WTC11 (cell line): ENCODE results near the gene ENTR1. TPM values are rescaled to one million over a fixed set of nuclear protein-coding genes. Genes with fewer than 3 reads are reported as not detected.

Source experiments
- ATAC-seq: fragments of 200-7000 bp; cut with Tn5 transposase; 2 replicates; pipeline ENCODE4 v1.10.0; 2021; ENCODE audit warnings: mild to moderate bottlenecking, moderate library complexity
- CTCF ChIA-PET: fragments of 300-600 bp; sonication (Branson Sonifier 250); formaldehyde crosslinking; loops from one replicate; lab custom pipeline; 2021; ENCODE audit warnings: antibody characterized with exemption; lab: Charles Lee
- POLR2A ChIA-PET: fragments of 350-600 bp; sonication (Branson Sonifier 250); formaldehyde crosslinking; loops from one replicate; lab custom pipeline; 2021; ENCODE audit warnings: antibody characterized with exemption; lab: Charles Lee
- DNase-seq: peaks from one replicate; pipeline ENCODE4 v3.0.0; 2021; ENCODE audit warnings: low spot score
- H3K27ac Mint-ChIP-seq: 2 replicates; pipeline ENCODE4 v1.8.0; 2021; ENCODE audit warnings: mixed read lengths
- H3K27me3 Mint-ChIP-seq: 2 replicates; pipeline ENCODE4 v1.8.0; 2021; ENCODE audit warnings: low read depth, mild to moderate bottlenecking, moderate library complexity, mixed read lengths
- H3K36me3 Mint-ChIP-seq: 2 replicates; pipeline ENCODE4 v1.8.0; 2021; ENCODE audit warnings: mixed read lengths
- H3K4me1 Mint-ChIP-seq: 2 replicates; pipeline ENCODE4 v1.8.0; 2022; ENCODE audit warnings: mixed read lengths
- H3K4me3 Mint-ChIP-seq: 2 replicates; pipeline ENCODE4 v1.8.0; 2021; ENCODE audit warnings: mild to moderate bottlenecking, moderate library complexity, mixed read lengths
- H3K9me3 Mint-ChIP-seq: 2 replicates; pipeline ENCODE4 v1.8.0; 2021; ENCODE audit warnings: mixed read lengths
- ATF1 ChIP-seq: sonication (generic); formaldehyde crosslinking; IDR thresholded peaks from 2 replicates; pipeline ENCODE4 v1.8.1; 2023; ENCODE audit warnings: mild to moderate bottlenecking, moderate library complexity, missing genetic modification reagents
- ELF4 ChIP-seq: sonication (generic); formaldehyde crosslinking; IDR thresholded peaks from 2 replicates; pipeline ENCODE4 v1.8.1; 2022; ENCODE audit warnings: low read depth, mild to moderate bottlenecking, moderate library complexity, missing genetic modification reagents
- ESRRA ChIP-seq: sonication (generic); formaldehyde crosslinking; IDR thresholded peaks from 2 replicates; pipeline ENCODE4 v1.8.1; 2022; ENCODE audit warnings: mild to moderate bottlenecking, missing genetic modification reagents, borderline replicate concordance
- FOXJ3 ChIP-seq: sonication (generic); formaldehyde crosslinking; IDR thresholded peaks from 2 replicates; pipeline ENCODE4 v1.9.0; 2021; ENCODE audit warnings: missing genetic modification reagents, mild to moderate bottlenecking, borderline replicate concordance
- MLX ChIP-seq: sonication (generic); formaldehyde crosslinking; IDR thresholded peaks from 2 replicates; pipeline ENCODE4 v1.8.1; 2023; ENCODE audit warnings: mild to moderate bottlenecking, missing genetic modification reagents, moderate library complexity
- NFYB ChIP-seq: sonication (generic); formaldehyde crosslinking; conservative IDR thresholded peaks from 2 replicates; pipeline ENCODE4 v1.8.0; 2022; ENCODE audit warnings: low read depth, missing genetic modification reagents
- NR1H2 ChIP-seq: sonication (generic); formaldehyde crosslinking; IDR thresholded peaks from 2 replicates; pipeline ENCODE4 v1.9.0; 2021; ENCODE audit warnings: mild to moderate bottlenecking, moderate library complexity, missing genetic modification reagents
- PREB ChIP-seq: sonication (generic); formaldehyde crosslinking; IDR thresholded peaks from 2 replicates; pipeline ENCODE4 v1.8.1; 2022; ENCODE audit warnings: mild to moderate bottlenecking, missing genetic modification reagents, moderate library complexity, borderline replicate concordance
- RELA ChIP-seq: sonication (generic); formaldehyde crosslinking; IDR thresholded peaks from 2 replicates; pipeline ENCODE4 v1.8.1; 2022; ENCODE audit warnings: missing genetic modification reagents, mild to moderate bottlenecking, borderline replicate concordance
- RORB ChIP-seq: fragments of 250-450 bp; sonication (Bioruptor Pico); IDR thresholded peaks from 2 replicates; pipeline ENCODE4 v1.9.0; 2021; ENCODE audit warnings: mild to moderate bottlenecking
- SMAD3 ChIP-seq: sonication (generic); formaldehyde crosslinking; IDR thresholded peaks from 2 replicates; pipeline ENCODE4 v1.8.0; 2022; ENCODE audit warnings: missing genetic modification reagents, mild to moderate bottlenecking, borderline replicate concordance
- SOX15 ChIP-seq: fragments of 250-450 bp; sonication (Bioruptor Pico); IDR thresholded peaks from 2 replicates; pipeline ENCODE4 v1.9.0; 2021; ENCODE audit warnings: mild to moderate bottlenecking
- SP1 ChIP-seq: sonication (generic); formaldehyde crosslinking; conservative IDR thresholded peaks from 2 replicates; pipeline ENCODE4 v1.8.1; 2022; ENCODE audit warnings: missing genetic modification reagents
- STAT6 ChIP-seq: sonication (generic); formaldehyde crosslinking; conservative IDR thresholded peaks from 2 replicates; pipeline ENCODE4 v1.8.1; 2023; ENCODE audit warnings: mild to moderate bottlenecking, low read depth, missing genetic modification reagents, moderate library complexity
- USF1 ChIP-seq: sonication (generic); formaldehyde crosslinking; IDR thresholded peaks from 2 replicates; pipeline ENCODE4 v1.8.0; 2022; ENCODE audit warnings: mild to moderate bottlenecking, missing genetic modification reagents
- USF2 ChIP-seq: sonication (generic); formaldehyde crosslinking; IDR thresholded peaks from 2 replicates; pipeline ENCODE4 v1.8.1; 2023; ENCODE audit warnings: mild to moderate bottlenecking, missing genetic modification reagents, moderate library complexity
- ZNF121 ChIP-seq: sonication (generic); formaldehyde crosslinking; IDR thresholded peaks from 2 replicates; pipeline ENCODE4 v1.8.0; 2023; ENCODE audit warnings: missing genetic modification reagents
- ZNF232 ChIP-seq: sonication (generic); formaldehyde crosslinking; IDR thresholded peaks from 2 replicates; pipeline ENCODE4 v1.8.0; 2022; ENCODE audit warnings: mild to moderate bottlenecking, missing genetic modification reagents
- ZNF317 ChIP-seq: sonication (generic); formaldehyde crosslinking; IDR thresholded peaks from 2 replicates; pipeline ENCODE4 v1.8.1; 2023; ENCODE audit warnings: low read depth, mild to moderate bottlenecking, moderate library complexity, missing genetic modification reagents, borderline replicate concordance
- ZNF396 ChIP-seq: fragments of 250-450 bp; sonication (Bioruptor Pico); IDR thresholded peaks from 2 replicates; pipeline ENCODE4 v1.8.0; 2021; ENCODE audit warnings: mild to moderate bottlenecking, moderate library complexity, borderline replicate concordance
- ZNF416 ChIP-seq: fragments of 250-450 bp; sonication (Bioruptor Pico); IDR thresholded peaks from 2 replicates; pipeline ENCODE4 v1.9.0; 2021; ENCODE audit warnings: mild to moderate bottlenecking, inconsistent platforms
- ZNF423 ChIP-seq: fragments of 250-450 bp; sonication (Bioruptor Pico); IDR thresholded peaks from 2 replicates; pipeline ENCODE4 v2.1.2; 2022; ENCODE audit warnings: mild to moderate bottlenecking, moderate library complexity
- ZNF425 ChIP-seq: fragments of 250-450 bp; sonication (Bioruptor Pico); conservative IDR thresholded peaks from 2 replicates; pipeline ENCODE4 v1.9.0; 2021; ENCODE audit warnings: mild to moderate bottlenecking
- ZNF512 ChIP-seq: sonication (generic); formaldehyde crosslinking; IDR thresholded peaks from 2 replicates; pipeline ENCODE4 v1.8.1; 2022; ENCODE audit warnings: missing genetic modification reagents, borderline replicate concordance
- total RNA-seq: library from RNA; stranded (reverse); gene quantifications from 3 replicates; pipeline ENCODE4 v1.2.3, GENCODE V29; 2021

ENTR1 gene
- total RNA-seq, 1 experiment from 2014 or later, result 140 TPM

- no peak for TF ChIP-seq USF1 (CRISPR knock-in tag)
- TF ChIP-seq ESRRA (CRISPR knock-in tag), result no peak
- TF ChIP-seq ZNF416, result no peak
- TF ChIP-seq NFYB (CRISPR knock-in tag), result no peak
- no peak for TF ChIP-seq ZNF423 (CRISPR knock-in tag)
- no peak for TF ChIP-seq MLX (CRISPR knock-in tag)
- no peak for TF ChIP-seq ZNF317
- TF ChIP-seq PREB (CRISPR knock-in tag), result no peak
- TF ChIP-seq ZNF425 (CRISPR knock-in tag), result no peak
- no peak for TF ChIP-seq FOXJ3 (CRISPR knock-in tag)
These were observed 18.7 kb upstream of the ENTR1 start (continued) for GRCh38 chr9:136429075-136429628.

- DNase-seq, result no peak
- ATAC-seq, result no peak
- no peak overlapping the region for H3K4me3 Mint-ChIP-seq
These were observed 16.4 kb upstream of the ENTR1 start for GRCh38 chr9:136426787-136427186.

More at GRCh38 chr9:136426787-136427186, 16.4 kb upstream of the ENTR1 start:
- POLR2A ChIA-PET, result no interaction called here
- Mint-ChIP-seq H3K27ac (no peak overlapping the region), H3K4me1 (no peaks in the 10 kb centered on the region), H3K27me3 (no peaks in the 10 kb centered on the region), H3K36me3 (peaks cover 8% of the 10 kb centered on the region), H3K9me3 (no peaks in the 10 kb centered on the region)
- CTCF ChIA-PET, result no interaction called here
- TF ChIP-seq STAT6 (CRISPR knock-in tag), result no peak
- no peak for TF ChIP-seq PREB (CRISPR knock-in tag)
- no peak for TF ChIP-seq ZNF121 (CRISPR knock-in tag)
- no peak for TF ChIP-seq SOX15
- TF ChIP-seq ZNF396 (CRISPR knock-in tag), result no peak
- TF ChIP-seq USF2 (CRISPR knock-in tag), result no peak
- TF ChIP-seq SP1 (CRISPR knock-in tag), result no peak
- no peak for TF ChIP-seq ZNF317
- TF ChIP-seq RELA (CRISPR knock-in tag), result no peak
- TF ChIP-seq ATF1 (CRISPR knock-in tag), result no peak
- no peak for TF ChIP-seq NR1H2 (CRISPR knock-in tag)
- no peak for TF ChIP-seq ZNF232 (CRISPR knock-in tag)
- no peak for TF ChIP-seq RORB (CRISPR knock-in tag)
- TF ChIP-seq ZNF512, result no peak
- no peak for TF ChIP-seq SMAD3 (CRISPR knock-in tag)
- no peak for TF ChIP-seq ELF4
